H1 (cell line): Measurements from ENCODE around the gene SULT6B1. TPM values are rescaled to one million over a fixed set of nuclear protein-coding genes. Genes with fewer than 3 reads are reported as not detected.

ENCODE experiments used
- CTCF ChIA-PET: fragments of 300-600 bp; sonication (Branson Sonifier 250); formaldehyde crosslinking; loops from one replicate; lab custom pipeline; 2021; ENCODE audit not compliant: partially characterized antibody; lab: Charles Lee
- POLR2A ChIA-PET: fragments of 300-600 bp; sonication (Branson Sonifier 250); formaldehyde crosslinking; loops from one replicate; lab custom pipeline; 2021; ENCODE audit warnings: inconsistent platforms; ENCODE audit not compliant: partially characterized antibody; lab: Charles Lee
- DNase-seq, 2 experiments: peaks; one replicate each; pipeline versions ENCODE4 v3.0.0 to v3.0.0-alpha.2; 2010 to 2022; ENCODE audit warnings: low spot score in 2 of 2, low read depth in 1 of 2, mixed read lengths in 1 of 2
- FAIRE-seq: peaks from 2 replicates; lab custom pipeline; 2011; peaks lifted over from hg19 to GRCh38; lab: Jason Lieb, UNC
- H2AFZ ChIP-seq: 2 replicates; pipeline ENCODE4 v1.8.1; 2012; ENCODE audit warnings: low read length, inconsistent platforms
- H2AK5ac ChIP-seq: 2 replicates; pipeline ENCODE4 v1.6.1; 2013; ENCODE audit warnings: low read depth, low read length
- H2BK120ac ChIP-seq: replicated peaks from 2 replicates; pipeline ENCODE3; 2013; ENCODE audit warnings: low read depth, low read length, inconsistent platforms
- H2BK12ac ChIP-seq: 2 replicates; pipeline ENCODE4 v1.6.1; 2013; ENCODE audit warnings: low read depth, low read length
- H2BK15ac ChIP-seq: 2 replicates; pipeline ENCODE4 v1.6.1; 2013; ENCODE audit warnings: low read length
- H2BK20ac ChIP-seq: 2 replicates; pipeline ENCODE4 v1.6.1; 2013; ENCODE audit warnings: low read length
- H2BK5ac ChIP-seq: 2 replicates; pipeline ENCODE4 v1.6.1; 2013; ENCODE audit warnings: low read depth, low read length
- H3K14ac ChIP-seq: 2 replicates; pipeline ENCODE4 v1.6.1; 2013; ENCODE audit warnings: inconsistent platforms; ENCODE audit not compliant: insufficient read length
- H3K18ac ChIP-seq: 2 replicates; pipeline ENCODE4 v1.6.1; 2013; ENCODE audit warnings: low read length; ENCODE audit errors: extremely low read depth
- H3K23ac ChIP-seq: 2 replicates; pipeline ENCODE4 v1.6.1; 2013; ENCODE audit warnings: inconsistent platforms; ENCODE audit not compliant: insufficient read length
- H3K23me2 ChIP-seq: 2 replicates; pipeline ENCODE4 v1.6.1; 2013; ENCODE audit warnings: low read depth, low read length
- H3K27ac ChIP-seq: 2 replicates; pipeline ENCODE4 v1.6.1; 2011; ENCODE audit warnings: low read depth, low read length, inconsistent platforms
- H3K27me3 ChIP-seq, 4 experiments: replicated peaks in 1 of 4; 1 replicate in 1 of 4; 2 replicates in 3 of 4; pipeline versions ENCODE4 v1.6.1 to v1.8.1; 2011 to 2013; ENCODE audit warnings: low read length in 3 of 4, mild to moderate bottlenecking in 3 of 4, inconsistent platforms in 2 of 4, mixed read lengths in 2 of 4, moderate library complexity in 1 of 4; ENCODE audit not compliant: control insufficient read depth in 3 of 4, insufficient read depth in 3 of 4; ENCODE audit errors: extremely low read depth in 1 of 4
- H3K36me3 ChIP-seq, 4 experiments: 2 replicates each; pipeline versions ENCODE4 v1.6.1 to v1.8.1; 2011 to 2013; ENCODE audit warnings: mild to moderate bottlenecking in 4 of 4, low read length in 3 of 4, moderate library complexity in 2 of 4, control low read depth in 1 of 4, inconsistent platforms in 1 of 4; ENCODE audit not compliant: insufficient read depth in 4 of 4, control insufficient read depth in 2 of 4
- H3K4ac ChIP-seq: replicated peaks from 2 replicates; pipeline ENCODE3; 2013; ENCODE audit warnings: low read length, low read depth, mixed read lengths, inconsistent platforms; ENCODE audit not compliant: insufficient read length
- H3K4me1 ChIP-seq, 4 experiments: replicated peaks in 1 of 4; 1 replicate in 1 of 4; 2 replicates in 3 of 4; pipeline versions ENCODE4 v1.6.1 to v1.8.1; 2011 to 2013; ENCODE audit warnings: low read length in 3 of 4, inconsistent platforms in 2 of 4, mixed read lengths in 1 of 4; ENCODE audit not compliant: insufficient read depth in 4 of 4, control insufficient read depth in 3 of 4
- H3K4me2 ChIP-seq, 2 experiments: 2 replicates each; pipeline versions ENCODE4 v1.6.1 to v1.8.1; 2011 to 2013; ENCODE audit warnings: low read depth in 2 of 2, low read length in 2 of 2, control low read depth in 1 of 2, inconsistent platforms in 1 of 2, mild to moderate bottlenecking in 1 of 2; ENCODE audit not compliant: insufficient read depth in 1 of 2
- H3K4me3 ChIP-seq, 4 experiments: fragments of 200-600, 300-600 bp in 1 of 4; sonication (generic), shearing (Covaris generic), sonication (Bioruptor Twin) in 1 of 4; 2 replicates each; pipeline versions ENCODE4 v1.5.1 to v1.8.1; 2011 to 2016; ENCODE audit warnings: low read length in 4 of 4, low read depth in 3 of 4, control low read depth in 2 of 4, inconsistent platforms in 2 of 4, mild to moderate bottlenecking in 2 of 4, mixed read lengths in 1 of 4, moderate library complexity in 1 of 4; ENCODE audit not compliant: insufficient read depth in 2 of 4; ENCODE audit errors: extremely low read depth in 1 of 4
- H3K56ac ChIP-seq: replicated peaks from 2 replicates; pipeline ENCODE3; 2013; ENCODE audit warnings: low read depth, mild to moderate bottlenecking, mixed read lengths, low read length, inconsistent platforms; ENCODE audit not compliant: insufficient read length
- H3K79me1 ChIP-seq: 2 replicates; pipeline ENCODE4 v1.6.1; 2013; ENCODE audit warnings: low read depth, low read length, control low read depth
- H3K79me2 ChIP-seq, 2 experiments: 2 replicates each; pipeline versions ENCODE4 v1.6.1 to v1.8.1; 2012 to 2013; ENCODE audit warnings: low read length in 2 of 2, mild to moderate bottlenecking in 2 of 2, inconsistent platforms in 1 of 2; ENCODE audit not compliant: insufficient read depth in 2 of 2, control insufficient read depth in 1 of 2
- H3K9ac ChIP-seq, 4 experiments: replicated peaks in 1 of 4; 1 replicate in 1 of 4; 2 replicates in 3 of 4; pipeline versions ENCODE4 v1.6.1 to v1.8.1; 2011 to 2013; ENCODE audit warnings: low read depth in 3 of 4, low read length in 3 of 4, control low read depth in 2 of 4, mild to moderate bottlenecking in 2 of 4, moderate library complexity in 2 of 4, inconsistent platforms in 1 of 4; ENCODE audit errors: extremely low read depth in 1 of 4
- H3K9me3 ChIP-seq, 2 experiments: 2 replicates each; pipeline versions ENCODE4 v1.6.1 to v1.8.1; 2012 to 2013; ENCODE audit warnings: mild to moderate bottlenecking in 2 of 2, moderate library complexity in 2 of 2, control low read depth in 1 of 2, inconsistent platforms in 1 of 2, low read depth in 1 of 2, low read length in 1 of 2, mixed read lengths in 1 of 2; ENCODE audit not compliant: insufficient read depth in 2 of 2
- H4K20me1 ChIP-seq, 2 experiments: replicated peaks in 1 of 2; 2 replicates each; pipeline versions ENCODE3 to v1.8.1; 2011 to 2013; ENCODE audit warnings: inconsistent platforms in 2 of 2, low read length in 2 of 2, mild to moderate bottlenecking in 1 of 2; ENCODE audit not compliant: insufficient read depth in 2 of 2, control insufficient read depth in 1 of 2
- H4K5ac ChIP-seq: 2 replicates; pipeline ENCODE4 v1.6.1; 2013; ENCODE audit warnings: low read length, low read depth, mixed read lengths, inconsistent platforms; ENCODE audit not compliant: insufficient read length
- H4K8ac ChIP-seq: 2 replicates; pipeline ENCODE4 v1.8.0; 2013; ENCODE audit warnings: mild to moderate bottlenecking, moderate library complexity, low read length, inconsistent platforms; ENCODE audit not compliant: insufficient read depth; ENCODE audit errors: extremely low read depth
- H4K91ac ChIP-seq: replicated peaks from 2 replicates; pipeline ENCODE3; 2013; ENCODE audit warnings: low read length, mixed read lengths, inconsistent platforms; ENCODE audit not compliant: insufficient read length
- RAD21 ChIP-seq, 2 experiments: IDR thresholded peaks in 1 of 2; conservative IDR thresholded peaks in 1 of 2; 2 replicates each; pipeline ENCODE4 v1.6.1; 2011; ENCODE audit warnings: low read depth in 2 of 2, low read length in 2 of 2, improper control_type of control experiment in 1 of 2, inconsistent platforms in 1 of 2, mild to moderate bottlenecking in 1 of 2, moderate library complexity in 1 of 2
- TBP ChIP-seq: IDR thresholded peaks from 2 replicates; pipeline ENCODE4 v1.6.1; 2011; ENCODE audit warnings: low read depth, low read length, improper control_type of control experiment
- WGBS, 2 experiments: shearing (Covaris generic) in 1 of 2; methylation state at CpG; one replicate each; pipeline versions ENCODE4 v1.1.6 to v1.1.7; 2013 to 2015; ENCODE audit warnings: low lambda C conversion rate in 2 of 2, mixed read lengths in 2 of 2, inconsistent platforms in 1 of 2, low coverage in 1 of 2, missing lambda C conversion rate in 1 of 2; ENCODE audit not compliant: insufficient replicate concordance in 2 of 2, insufficient coverage in 1 of 2, insufficient read length in 1 of 2; ENCODE audit errors: extremely low coverage in 1 of 2, missing lambda C conversion rate in 1 of 2; 5-methylcytosine and 5-hydroxymethylcytosine counted together
- polyA plus RNA-seq, 7 experiments: library from polyadenylated mRNA; depleted of rRNA in 3 of 7; stranded (reverse) in 5 of 7; unstranded in 2 of 7; fragments of >200 nt in 5 of 7; fragments of 200-250 nt in 2 of 7; gene quantifications; 1 replicate in 5 of 7; 2 replicates in 1 of 7; 4 replicates in 1 of 7; pipeline versions ENCODE4 v1.2.1 to v1.2.3, GENCODE V29; 2011 to 2013; ENCODE audit warnings: missing spikeins in 2 of 7, mixed read lengths in 2 of 7
- total RNA-seq: library from RNA; stranded (reverse); fragmentation: NEBNext Ultra II Directional; extraction: Animal tissue kit (Norgen Biotek cat#: 25700); gene quantifications from 2 replicates; pipeline ENCODE4 v1.2.1, GENCODE V29; 2021

Gene SULT6B1
- total and polyA plus RNA-seq, 2 of the 8 experiments (the other 6 are each of a cell fraction or from before 2014, with no cell fraction given), result not detected

DNA sequence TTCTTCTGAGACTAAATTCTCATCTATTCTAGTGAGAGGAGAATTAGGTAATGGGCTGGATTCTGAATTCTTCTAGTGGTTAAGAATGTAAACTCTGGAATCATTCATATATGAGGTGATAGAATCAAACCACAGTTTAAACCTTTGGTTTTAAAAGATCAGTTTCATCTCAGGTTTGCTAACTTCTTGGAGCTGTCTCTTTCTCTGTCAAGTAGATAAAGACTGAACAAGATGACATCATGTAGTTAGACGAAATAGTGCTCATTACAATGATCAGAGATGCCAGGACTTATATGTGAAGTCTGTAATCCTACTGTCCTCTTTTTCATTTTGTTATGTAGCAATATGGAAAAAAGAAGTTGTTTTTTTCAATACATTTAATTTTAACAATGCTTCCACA is 12.7 kb upstream of the SULT6B1 start:
- Histone ChIP-seq H3K4ac (no peak overlapping the region), H3K27me3 (no peaks in the 10 kb centered on the region), H4K20me1 (peaks cover 0 to 2% of the 10 kb centered on the region in 2 experiments), H3K4me2 (no peak overlapping the region), H2BK20ac (no peak overlapping the region), H3K4me1 (peaks cover 0 to 17% (median 3%) of the 10 kb centered on the region in 4 experiments; a peak in 4 of 7 replicates), H3K4me3 (no peak overlapping the region), H3K79me2 (peaks cover 5 to 37% of the 10 kb centered on the region in 2 experiments; a peak in 3 of 4 replicates), H4K8ac (no peak overlapping the region), H2BK12ac (no peak overlapping the region), H2BK5ac (no peak overlapping the region), H3K23ac (no peak overlapping the region), H2AK5ac (no peak overlapping the region), H3K9me3 (peaks cover 8 to 9% of the 10 kb centered on the region in 2 experiments), H3K14ac (no peak overlapping the region), H3K36me3 (peaks cover 4 to 50% (median 34%) of the 10 kb centered on the region in 4 experiments; a peak in 6 of 8 replicates), H3K18ac (no peak overlapping the region), H3K23me2 (peaks cover 4% of the 10 kb centered on the region), H3K27ac (no peak overlapping the region), H4K5ac (no peak overlapping the region), H2AFZ (no peak overlapping the region), H3K79me1 (no peaks in the 10 kb centered on the region), H3K9ac (no peak overlapping the region), H4K91ac (no peak overlapping the region), H2BK120ac (no peak overlapping the region), H2BK15ac (no peak overlapping the region), H3K56ac (no peak overlapping the region)
- CTCF ChIA-PET, result interaction anchor here (0.6 to 1.5 kb wide), 4 partner anchors 10 to 33 kb away, joined by 3 to 5 read pairs (median 3); partner anchors contain the start of gene SULT6B1
- no peak for TF ChIP-seq RAD21 (IDR thresholded peaks at IDR 0.05 in 1 of 2, conservative IDR thresholded peaks at IDR 0.05 in 1 of 2; ENCODE audit: low read depth in 2 of 2, low read length in 2 of 2)
- TF ChIP-seq TBP, result no peak
- POLR2A ChIA-PET, result interaction anchor here (0.5 to 3.1 kb wide), 6 partner anchors 11 to 209 kb away, joined by 3 to 26 read pairs (median 4); partner anchors contain the start of genes CEBPZ, NDUFAF7 and SULT6B1
- FAIRE-seq (no peak), DNase-seq (no peak)
- WGBS, 2 experiments, result 94% methylated on average over 1 of the region's 1 CpG; no CpG with 5 or more reads in 1 of the 2 experiments
